ENCODE results near the gene NKAPD1. TPM values are rescaled to one million over a fixed set of nuclear protein-coding genes. Genes with fewer than 3 reads are reported as not detected.
A peak's percentile ranks its signal among the peaks of the same experiment; 100 is the strongest.
"Not testable (repeated sequence)": the region's sequence is repeated elsewhere in the genome, so short reads cannot be mapped to it uniquely, and the experiment has no call there.

NKAPD1 gene
- total and polyA plus RNA-seq, 7 donors, result 8.5 to 21.6 (median 9.9) TPM

DNA sequence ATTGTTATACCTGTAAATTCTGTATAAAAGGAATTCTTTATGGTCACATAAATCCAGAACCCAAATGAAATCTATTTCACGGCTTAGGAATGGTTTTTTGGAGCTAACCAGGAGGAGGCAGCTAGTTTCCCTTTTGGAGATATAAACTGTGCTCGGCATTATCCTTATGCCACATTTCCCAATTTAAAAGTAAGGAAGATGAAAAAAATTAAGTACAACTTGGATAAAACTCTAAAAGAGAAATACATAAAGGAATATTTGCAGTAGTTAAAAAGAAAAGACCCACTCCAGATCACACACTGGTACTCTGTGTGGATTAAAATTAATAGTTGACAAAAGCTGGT lies 31.2 kb upstream of the NKAPD1 start:
- H3K27me3 ChIP-seq (ENCODE audit: insufficient read depth in 3 of 3, low read length in 2 of 3), result no peaks in the 10 kb centered on the region
- no peak for ATAC-seq
- no peaks in the 10 kb centered on the region for H3K4me1 ChIP-seq
- H3K36me3 ChIP-seq (ENCODE audit: insufficient read depth in 1 of 2, low read depth in 1 of 2), result peaks cover 0 to 100% of the 10 kb centered on the region in 2 donors
- intact Hi-C loops (cut with DNase I), result no loop called here
- DNase-seq, result no peak
- no peak overlapping the region for H3K4me3 ChIP-seq
- no peak overlapping the region for H3K27ac ChIP-seq
- 90 to 100% (median 96%) methylated on average over 2 of the region's 2 CpGs for WGBS, 3 donors
- no peaks in the 10 kb centered on the region for H3K9me3 ChIP-seq
- TF ChIP-seq, protein P1, sequence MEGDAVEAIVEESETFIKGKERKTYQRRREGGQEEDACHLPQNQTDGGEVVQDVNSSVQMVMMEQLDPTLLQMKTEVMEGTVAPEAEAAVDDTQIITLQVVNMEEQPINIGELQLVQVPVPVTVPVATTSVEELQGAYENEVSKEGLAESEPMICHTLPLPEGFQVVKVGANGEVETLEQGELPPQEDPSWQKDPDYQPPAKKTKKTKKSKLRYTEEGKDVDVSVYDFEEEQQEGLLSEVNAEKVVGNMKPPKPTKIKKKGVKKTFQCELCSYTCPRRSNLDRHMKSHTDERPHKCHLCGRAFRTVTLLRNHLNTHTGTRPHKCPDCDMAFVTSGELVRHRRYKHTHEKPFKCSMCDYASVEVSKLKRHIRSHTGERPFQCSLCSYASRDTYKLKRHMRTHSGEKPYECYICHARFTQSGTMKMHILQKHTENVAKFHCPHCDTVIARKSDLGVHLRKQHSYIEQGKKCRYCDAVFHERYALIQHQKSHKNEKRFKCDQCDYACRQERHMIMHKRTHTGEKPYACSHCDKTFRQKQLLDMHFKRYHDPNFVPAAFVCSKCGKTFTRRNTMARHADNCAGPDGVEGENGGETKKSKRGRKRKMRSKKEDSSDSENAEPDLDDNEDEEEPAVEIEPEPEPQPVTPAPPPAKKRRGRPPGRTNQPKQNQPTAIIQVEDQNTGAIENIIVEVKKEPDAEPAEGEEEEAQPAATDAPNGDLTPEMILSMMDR (IDR thresholded peaks at IDR 0.05), result no peak

DNA sequence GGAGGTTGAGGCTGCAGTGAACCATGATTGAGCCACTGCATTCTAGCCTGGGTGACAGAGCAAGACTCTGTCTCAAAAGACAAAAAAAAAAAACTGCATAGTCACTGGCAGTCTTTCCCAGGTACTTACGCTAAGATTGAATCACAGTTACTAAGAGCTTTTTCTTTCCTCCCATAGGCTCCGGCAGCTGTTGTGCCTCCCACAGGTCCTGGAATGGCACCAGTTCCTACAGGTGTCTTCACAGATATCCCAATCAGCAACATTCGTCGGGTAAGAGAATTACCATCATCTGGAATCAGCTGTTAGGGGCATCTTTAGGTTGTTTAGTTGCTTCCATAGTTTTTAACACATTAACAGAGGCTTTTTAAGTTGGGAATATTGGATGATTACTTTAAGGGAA lies 29.1 kb upstream of the NKAPD1 start:
- Histone ChIP-seq H3K9me3 (no peaks in the 10 kb centered on the region), H3K27me3 (ENCODE audit: insufficient read depth in 3 of 3, low read length in 2 of 3) (no peaks in the 10 kb centered on the region), H3K36me3 (ENCODE audit: insufficient read depth in 1 of 2, low read depth in 1 of 2) (peaks cover 0 to 96% of the 10 kb centered on the region in 2 donors), H3K4me3 (no peak overlapping the region), H3K4me1 (no peaks in the 10 kb centered on the region), H3K27ac (no peak overlapping the region)
- TF ChIP-seq, protein P1 (IDR thresholded peaks at IDR 0.05), result no peak
- 85 to 94% (median 91%) methylated on average over 4 of the region's 4 CpGs for WGBS, 3 donors
- DNase-seq (no peak), ATAC-seq (peak in 1 of 4 donors; percentile 5)
- intact Hi-C loops (cut with DNase I), result no loop called here

DNA sequence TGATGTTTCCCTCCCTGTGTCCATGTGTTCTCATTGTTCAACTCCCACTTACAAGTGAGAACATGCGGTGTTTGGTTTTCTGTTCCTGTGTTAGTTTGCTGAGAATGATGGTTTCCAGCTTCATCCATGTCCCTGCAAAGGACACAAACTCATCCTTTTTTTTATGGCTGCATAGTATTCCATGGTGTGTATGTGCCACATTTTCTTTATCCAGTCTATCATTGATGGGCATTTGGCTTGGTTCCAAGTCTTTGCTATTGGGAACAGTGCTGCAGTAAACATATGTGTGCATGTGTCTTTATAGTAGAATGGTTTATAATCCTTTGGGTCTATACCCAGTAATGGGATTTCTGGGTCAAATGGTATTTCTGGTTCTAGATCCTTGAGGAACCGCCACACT lies 27.5 kb upstream of the NKAPD1 start:
- peaks cover 0 to 96% of the 10 kb centered on the region in 2 donors for H3K36me3 ChIP-seq (ENCODE audit: insufficient read depth in 1 of 2, low read depth in 1 of 2)

DNA sequence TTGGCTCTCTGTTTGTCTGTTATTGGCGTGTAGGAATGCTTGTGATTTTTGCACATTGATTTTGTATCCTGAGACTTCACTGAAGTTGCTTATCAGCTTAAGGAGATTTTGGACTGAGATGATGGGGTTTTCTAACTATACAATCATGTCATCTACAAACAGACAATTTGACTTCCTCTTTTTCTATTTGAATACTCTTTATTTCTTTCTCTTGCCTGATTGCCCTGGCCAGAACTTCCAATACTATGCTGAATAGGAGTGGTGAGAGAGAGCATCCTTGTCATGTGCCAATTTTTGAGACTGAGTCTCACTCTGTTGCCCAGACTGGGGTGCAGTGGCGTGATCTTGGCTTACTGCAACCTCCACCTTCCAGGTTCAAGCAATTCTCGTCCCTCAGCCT lies 25.8 kb upstream of the NKAPD1 start:
- ATAC-seq, result peak in 1 of 4 donors; percentile 35
- H3K4me1 ChIP-seq; H3K9me3 ChIP-seq; DNase-seq; H3K27me3 ChIP-seq (ENCODE audit: insufficient read depth in 3 of 3, low read length in 2 of 3); H3K4me3 ChIP-seq; H3K27ac ChIP-seq; intact Hi-C loops (cut with DNase I): not testable (repeated sequence)
- 86 to 97% (median 96%) methylated on average over 3 of the region's 3 CpGs for WGBS, 3 donors
- H3K36me3 ChIP-seq (ENCODE audit: insufficient read depth in 1 of 2, low read depth in 1 of 2), result peaks cover 6 to 96% of the 10 kb centered on the region in 2 donors

More for the DNA sequence above, 27.5 kb upstream of the NKAPD1 start:
- ATAC-seq; H3K4me1 ChIP-seq; H3K27me3 ChIP-seq (ENCODE audit: insufficient read depth in 3 of 3, low read length in 2 of 3); intact Hi-C loops (cut with DNase I); H3K27ac ChIP-seq; DNase-seq; H3K4me3 ChIP-seq; H3K9me3 ChIP-seq: not testable (repeated sequence)
- 100% methylated on average over 1 to 2 of the region's 2 CpGs for WGBS, 3 donors

DNA sequence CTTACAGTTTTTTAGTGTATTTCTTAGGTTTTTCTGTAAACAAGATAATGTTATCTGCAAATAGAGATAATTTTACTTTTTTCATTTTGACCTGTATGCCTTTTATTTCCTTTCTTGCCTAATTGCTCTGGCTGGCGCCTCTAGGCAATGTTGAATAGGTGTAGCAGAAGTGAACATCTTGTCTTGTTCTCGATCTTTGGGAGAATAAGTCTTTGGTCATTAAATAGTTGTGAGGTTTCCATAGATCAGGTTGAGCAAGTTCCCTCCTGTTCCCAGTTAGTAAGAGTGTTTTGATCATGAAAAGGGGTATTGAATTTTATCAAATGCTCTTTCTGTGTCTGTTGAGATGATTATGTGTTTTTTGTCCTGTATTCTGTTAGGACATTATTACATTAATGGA lies 24.3 kb upstream of the NKAPD1 start:
- intact Hi-C loops (cut with DNase I), result no loop called here

More for the DNA sequence above, 24.3 kb upstream of the NKAPD1 start:
- TF ChIP-seq, protein P1 (IDR thresholded peaks at IDR 0.05), result no peak
- no peak overlapping the region for H3K4me3 ChIP-seq
- WGBS, 3 donors, result 48 to 50% (median 49%) methylated on average over 2 of the region's 2 CpGs
- peaks cover 6 to 96% of the 10 kb centered on the region in 2 donors for H3K36me3 ChIP-seq (ENCODE audit: insufficient read depth in 1 of 2, low read depth in 1 of 2)
- H3K27me3 ChIP-seq (ENCODE audit: insufficient read depth in 3 of 3, low read length in 2 of 3), result no peaks in the 10 kb centered on the region
- no peak for ATAC-seq
- no peak for DNase-seq
- no peaks in the 10 kb centered on the region for H3K9me3 ChIP-seq
- H3K27ac ChIP-seq, result no peak overlapping the region
- no peaks in the 10 kb centered on the region for H3K4me1 ChIP-seq
